GM12892 (cell line): ENCODE measurements around the gene EDA.

ENCODE experiments used
- POLR2A ChIP-seq: IDR thresholded peaks from 2 replicates; pipeline ENCODE4 v1.6.1; 2011; ENCODE audit warnings: low read depth, low read length, control low read depth
- POLR2AphosphoS5 ChIP-seq: IDR thresholded peaks from 2 replicates; pipeline ENCODE4 v1.6.1; 2011; ENCODE audit warnings: low read depth, low read length, control low read depth
- TAF1 ChIP-seq: IDR thresholded peaks from 2 replicates; pipeline ENCODE4 v1.6.1; 2011; ENCODE audit warnings: low read depth, mild to moderate bottlenecking, control low read depth, low read length, borderline replicate concordance

DNA sequence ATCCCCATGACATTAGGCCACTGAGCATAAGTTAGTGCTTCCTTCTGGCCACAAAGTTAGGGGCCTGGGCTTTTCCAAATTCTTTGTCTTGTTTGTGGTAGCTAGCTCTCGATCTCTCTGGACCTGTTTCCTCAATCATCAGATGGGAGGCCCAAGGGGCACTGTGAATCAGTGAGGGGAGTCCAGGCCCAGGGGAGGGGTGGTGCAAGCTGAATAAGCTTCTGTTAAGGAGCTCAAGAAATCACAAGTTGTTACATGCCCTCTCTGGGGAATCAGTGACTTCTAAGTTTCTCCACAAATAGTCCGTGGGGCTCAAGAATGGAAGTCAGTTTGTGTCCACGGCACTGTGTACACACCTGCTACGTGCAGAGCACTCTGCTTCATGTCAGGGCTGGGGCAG, 418.7 kb downstream of the EDA start:
- TF ChIP-seq POLR2A (no peak), POLR2AphosphoS5 (no peak), TAF1 (no peak)
